Kidney (tissue), 22 donors: ENCODE data around the gene NRXN2. TPM values are rescaled to one million over a fixed set of nuclear protein-coding genes. Genes with fewer than 3 reads are reported as not detected.

ENCODE experiments used
- DNase-seq, 5 donors: peaks; one replicate each; pipeline ENCODE4 v3.0.0-alpha.2; 2013 to 2020
- FAIRE-seq: peaks from 2 replicates; lab custom pipeline; 2012; peaks lifted over from hg19 to GRCh38; lab: Jason Lieb, UNC
- H3K27ac ChIP-seq, 2 donors: one replicate each; pipeline ENCODE4 v1.7.0; 2013; ENCODE audit warnings: low read depth in 2 of 2, low read length in 2 of 2, inconsistent platforms in 1 of 2
- H3K27me3 ChIP-seq: one replicate; pipeline ENCODE4 v1.7.1; 2013; ENCODE audit warnings: low read length, inconsistent platforms; ENCODE audit not compliant: control insufficient read depth, insufficient read depth
- H3K36me3 ChIP-seq, 3 donors: one replicate each; pipeline versions ENCODE4 v1.7.0 to v1.7.1; 2013; ENCODE audit warnings: low read length in 3 of 3, control low read depth in 1 of 3, inconsistent platforms in 1 of 3; ENCODE audit not compliant: insufficient read depth in 3 of 3, control insufficient read depth in 2 of 3
- H3K4me1 ChIP-seq, 3 donors: one replicate each; pipeline versions ENCODE4 v1.7.0 to v1.7.1; 2013; ENCODE audit warnings: low read length in 3 of 3, inconsistent platforms in 1 of 3, low read depth in 1 of 3; ENCODE audit not compliant: control insufficient read depth in 2 of 3, insufficient read depth in 2 of 3
- H3K4me3 ChIP-seq, 3 donors: one replicate each; pipeline versions ENCODE4 v1.7.0 to v1.8.1; 2013; ENCODE audit warnings: low read length in 3 of 3, control low read depth in 1 of 3, inconsistent platforms in 1 of 3
- H3K9ac ChIP-seq, 3 donors: one replicate each; pipeline versions ENCODE4 v1.7.0 to v1.7.1; 2013; ENCODE audit warnings: low read length in 3 of 3, control low read depth in 1 of 3, inconsistent platforms in 1 of 3
- H3K9me3 ChIP-seq, 3 donors: one replicate each; pipeline versions ENCODE4 v1.7.0 to v1.7.1; 2013; ENCODE audit warnings: low read length in 3 of 3, control low read depth in 1 of 3, inconsistent platforms in 1 of 3; ENCODE audit not compliant: control insufficient read depth in 2 of 3, insufficient read depth in 1 of 3
- CTCF ChIP-seq: IDR thresholded peaks from 3 replicates; pipeline ENCODE4 v1.5.1; 2012; ENCODE audit warnings: mild to moderate bottlenecking, moderate library complexity, borderline replicate concordance; ENCODE audit not compliant: insufficient read depth; ENCODE audit errors: extremely low read depth
- intact Hi-C: fragments of 100-400 bp; cut with DNase I; formaldehyde crosslinking; loops from one replicate; pipeline ENCODE4 v1.11.1; 2022
- long read RNA-seq, 10 donors: library from polyadenylated mRNA in 1 of 10; unstranded in 1 of 10; transcript quantifications; one replicate each; pipeline ENCODE4 v2.0.0 and lab custom pipeline, GENCODE V29; 2021 to 2026
- polyA plus RNA-seq: library from polyadenylated mRNA; stranded (reverse); fragments of 350-450 nt; fragmentation: Illumina TruSeq; extraction: RNeasy Lipid Tissue Mini Kit (QIAGEN cat#74804); gene quantifications from one replicate; pipeline ENCODE4 v1.2.3, GENCODE V29; 2014; ENCODE audit warnings: low read depth, low replicate concordance; ENCODE audit not compliant: insufficient read depth
- total RNA-seq: library from RNA; stranded (reverse); fragmentation: NEBNext Ultra II Directional; extraction: Animal tissue kit (Norgen Biotek cat#: 25700); gene quantifications from one replicate; pipeline ENCODE4 v1.2.1, GENCODE V29; 2021
- donor health status: control.
- donor health status: control.
- donor health status: control.
- donor health status: control.
- donor health status: control.
- donor health status: DM: yes; HTN: yes; CAD: no.
- donor health status: Normal renal cell carcinoma (clear cell type).

The NRXN2 gene
- 13.3 TPM for total RNA-seq
- 22.0 TPM for polyA plus RNA-seq
- long read RNA-seq, donor 1, partial matches to known transcripts, result 0 of 2 reads
- long read RNA-seq, donor 1, other reads (novel, unspliced or antisense), result 0 of 2 reads
- long read RNA-seq, donor 2, partial matches to known transcripts, result 0 of 1 reads
- long read RNA-seq, donor 2, other reads (novel, unspliced or antisense), result 0 of 1 reads
- long read RNA-seq, donor 3, partial matches to known transcripts, result 0 of 2 reads
- long read RNA-seq, donor 3, other reads (novel, unspliced or antisense), result 0 of 2 reads
- long read RNA-seq, donor 4, partial matches to known transcripts, result 0 of 6 reads
- long read RNA-seq, donor 4, other reads (novel, unspliced or antisense), result 0 of 6 reads
- long read RNA-seq, donor 5, result 0 reads
- long read RNA-seq, donor 6, partial matches to known transcripts, result 0 of 2 reads
- long read RNA-seq, donor 6, other reads (novel, unspliced or antisense), result 0 of 2 reads
- long read RNA-seq, donor 7, partial matches to known transcripts, result 0 of 1 reads
- long read RNA-seq, donor 7, other reads (novel, unspliced or antisense), result 1 of 1 reads
- long read RNA-seq, donor 8, partial matches to known transcripts, result 0 of 3 reads
- long read RNA-seq, donor 8, other reads (novel, unspliced or antisense), result 0 of 3 reads
- long read RNA-seq, donor 9, result 0 reads
- long read RNA-seq, donor 10, partial matches to known transcripts, result 5 of 6 reads
- long read RNA-seq, donor 10, other reads (novel, unspliced or antisense), result 0 of 6 reads

GRCh38 chr11:64723117-64723906 lies at the start of gene NRXN2:
TSS of gene NRXN2 (minus strand) at chr11:64723197. CDS start at chr11:64713699, 9,498 bp downstream.
- no peak for FAIRE-seq
- Histone ChIP-seq H3K27me3 (peaks cover 3% of the 10 kb centered on the region), H3K9ac (no peak within 1 kb of the TSS), H3K27ac (no peak within 1 kb of the TSS), H3K4me3 (peak within 1 kb of the TSS in 1 of 3 donors; percentile 56), H3K36me3 (no peaks in the 10 kb centered on the region), H3K4me1 (no peaks in the 10 kb centered on the region), H3K9me3 (no peaks in the 10 kb centered on the region)
- peak; percentile 85 to 93 (median 89) for DNase-seq
- intact Hi-C loops, result no loop called here
- TF ChIP-seq CTCF, result peak; percentile 62

GRCh38 chr11:64772303-64773018 lies 49.5 kb upstream of the NRXN2 start:
- DNase-seq, result peak in 2 of 5 donors; percentile 21 to 38
- H3K9me3 ChIP-seq, result no peaks in the 10 kb centered on the region
- H3K27ac ChIP-seq, result peak overlapping the region in 1 of 2 donors; percentile 14
- no peaks in the 10 kb centered on the region for H3K27me3 ChIP-seq
- TF ChIP-seq CTCF, result no peak
- no peak for FAIRE-seq
- H3K9ac ChIP-seq, result no peak overlapping the region
- peaks cover 6 to 33% (median 14%) of the 10 kb centered on the region in 3 donors for H3K4me1 ChIP-seq
- H3K4me3 ChIP-seq, result no peak overlapping the region
- peaks cover 51 to 91% (median 82%) of the 10 kb centered on the region in 3 donors for H3K36me3 ChIP-seq
- intact Hi-C loops, result no loop called here

GRCh38 chr11:64771861-64772260 lies 48.9 kb upstream of the NRXN2 start:
- H3K27ac ChIP-seq, result peak overlapping the region in 1 of 2 donors; percentile 32
- no peak for FAIRE-seq

More at GRCh38 chr11:64771861-64772260, 48.9 kb upstream of the NRXN2 start:
- Histone ChIP-seq H3K9me3 (no peaks in the 10 kb centered on the region), H3K36me3 (peaks cover 55 to 97% (median 85%) of the 10 kb centered on the region in 3 donors), H3K4me1 (peaks cover 6 to 31% (median 10%) of the 10 kb centered on the region in 3 donors), H3K4me3 (no peak overlapping the region), H3K9ac (no peak overlapping the region), H3K27me3 (no peaks in the 10 kb centered on the region)
- no peak for DNase-seq
- intact Hi-C loops, result no loop called here
- no peak for TF ChIP-seq CTCF
